Spleen (tissue), 11 donors: ENCODE data around the gene ERFE. TPM values are rescaled to one million over a fixed set of nuclear protein-coding genes. Genes with fewer than 3 reads are reported as not detected.

Experiments used
- DNase-seq: peaks from one replicate; pipeline ENCODE4 v3.0.0-alpha.2; 2020
- H3K27ac ChIP-seq, 8 donors: fragments of 200-600 bp; sonication (generic) in 7 of 8; 1 replicate in 4 of 8; 2 replicates in 4 of 8; pipeline versions ENCODE4 v1.5.0 to v1.8.0; 2016 to 2021; ENCODE audit warnings: inconsistent platforms in 4 of 8, mild to moderate bottlenecking in 4 of 8, moderate library complexity in 1 of 8
- H3K27me3 ChIP-seq, 7 donors: fragments of 200-600 bp; sonication (generic) in 6 of 7; replicated peaks in 1 of 7; 1 replicate in 4 of 7; 2 replicates in 3 of 7; pipeline versions ENCODE4 v1.5.0 to v1.8.0; 2016 to 2021; ENCODE audit warnings: inconsistent platforms in 3 of 7, mild to moderate bottlenecking in 1 of 7
- H3K36me3 ChIP-seq, 6 donors: fragments of 200-600 bp; sonication (generic) in 5 of 6; 1 replicate in 4 of 6; 2 replicates in 2 of 6; pipeline versions ENCODE4 v1.5.0 to v1.8.0; 2016 to 2021; ENCODE audit warnings: inconsistent platforms in 2 of 6
- H3K4me1 ChIP-seq, 6 donors: fragments of 200-600 bp; sonication (generic) in 5 of 6; 1 replicate in 3 of 6; 2 replicates in 3 of 6; pipeline versions ENCODE4 v1.5.0 to v1.8.0; 2016 to 2021; ENCODE audit warnings: inconsistent platforms in 3 of 6
- H3K4me3 ChIP-seq, 8 donors: fragments of 200-600 bp; sonication (generic) in 7 of 8; 1 replicate in 4 of 8; 2 replicates in 4 of 8; pipeline versions ENCODE4 v1.5.0 to v1.8.0; 2016 to 2021; ENCODE audit warnings: inconsistent platforms in 4 of 8, mild to moderate bottlenecking in 4 of 8, moderate library complexity in 2 of 8
- H3K9me3 ChIP-seq, 8 donors: fragments of 200-600 bp; sonication (generic) in 7 of 8; 1 replicate in 4 of 8; 2 replicates in 4 of 8; pipeline versions ENCODE4 v1.5.0 to v1.8.0; 2016 to 2021; ENCODE audit warnings: inconsistent platforms in 4 of 8
- POLR2A ChIP-seq, 3 donors: fragments of 450-650 bp; IDR thresholded peaks; one replicate each; pipeline ENCODE4 v1.5.1; 2017; ENCODE audit warnings: antibody characterized with exemption in 3 of 3, mild to moderate bottlenecking in 1 of 3
- POLR2AphosphoS5 ChIP-seq, 3 donors: sonication (generic); formaldehyde crosslinking; IDR thresholded peaks; one replicate each; pipeline ENCODE4 v1.5.1; 2017; ENCODE audit warnings: antibody characterized with exemption in 3 of 3
- WGBS, 5 donors: extraction: QIAGEN DNeasy Blood & Tissue Kit in 3 of 5; methylation state at CpG; one replicate each; pipeline versions ENCODE4 v1.1.5 to v1.1.7; 2013 to 2018; 5-methylcytosine and 5-hydroxymethylcytosine counted together
- intact Hi-C: fragments of 100-400 bp; cut with DNase I; formaldehyde crosslinking; loops from one replicate; pipeline ENCODE4 v1.15.0; 2023; ENCODE audit warnings: low total_unique reads
- polyA plus RNA-seq, 3 donors: library from polyadenylated mRNA; stranded (reverse); fragments of 200-250 nt; gene quantifications; one replicate each; pipeline ENCODE4 v1.2.1, GENCODE V29; 2013
- total RNA-seq, 7 donors: library from RNA; depleted of rRNA in 3 of 7; stranded (reverse); fragments of >200 nt in 3 of 7; fragmentation: NEBNext Ultra II Directional in 4 of 7; extraction: Animal tissue kit (Norgen Biotek cat#: 25700) in 4 of 7; gene quantifications; one replicate each; pipeline versions ENCODE4 v1.1.0 to v1.2.1, GENCODE V29; 2016 to 2021
- TF ChIP-seq, protein P1 (sequence below), 11 experiments: fragments of 200-600 bp in 7 of 11; fragments of 450-650 bp in 4 of 11; sonication (generic) in 4 of 11; IDR thresholded peaks in 8 of 11; conservative IDR thresholded peaks in 3 of 11; 1 replicate in 7 of 11; 2 replicates in 4 of 11; pipeline versions ENCODE4 v1.4.0 to v1.8.0; 2016 to 2021; ENCODE audit warnings: antibody characterized with exemption in 11 of 11, inconsistent platforms in 4 of 11, mild to moderate bottlenecking in 1 of 11
- donor health status: healthy with polysubstance abuse.
- donor health status: DM: no; HTN: no; CAD: no; lungs with moderate emphysema.
- donor health status: DM: no; HTN: no; CAD: no.
- donor health status: Bipolar disorder and iron deficiency.
- donor health status: healthy.
- donor health status: DM: no; HTN: no; CAD: no.
- donor health status: DM: yes; HTN: yes; CAD: no.

The ERFE gene
- total and polyA plus RNA-seq, 10 donors: 0.06 to 11.0 (median 1.2) TPM

DNA sequence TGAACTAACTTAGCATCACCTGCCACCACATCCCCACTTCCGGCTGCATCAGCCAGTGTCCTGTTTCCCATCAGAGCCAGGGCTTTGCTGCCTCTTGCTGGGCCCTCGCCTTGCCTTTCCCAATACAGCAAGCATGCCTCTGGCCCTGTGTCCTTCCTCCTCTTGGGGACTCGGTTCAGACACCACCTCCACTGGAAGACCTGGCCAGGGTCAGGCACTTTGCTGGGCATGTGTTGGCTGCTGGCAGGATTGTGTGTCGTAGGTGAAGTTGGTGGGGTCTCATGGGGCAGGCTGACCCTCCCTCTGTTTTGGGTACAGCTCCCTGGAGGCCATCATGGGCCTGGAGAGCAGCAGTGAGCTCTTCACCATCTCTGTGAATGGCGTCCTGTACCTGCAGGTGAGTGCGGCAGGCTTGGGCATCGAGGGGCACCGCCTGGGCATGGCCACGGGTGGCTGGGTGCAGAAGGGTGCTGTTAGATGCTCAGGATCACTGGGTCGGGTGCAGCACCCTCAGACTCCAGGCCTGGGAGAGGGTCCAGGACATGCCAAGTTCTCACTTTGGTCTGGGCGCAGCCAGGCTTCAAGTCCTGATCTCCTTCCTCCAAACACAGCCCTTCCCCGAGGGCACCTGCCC, 6.6 kb downstream of the ERFE start:
- H3K4me1 ChIP-seq: peaks cover 0 to 25% (median 17%) of the 10 kb centered on the region in 6 donors
- peak; percentile 69 for DNase-seq
- peaks cover 0 to 50% (median 20%) of the 10 kb centered on the region in 7 donors for H3K27me3 ChIP-seq
- 85 to 93% (median 88%) methylated on average over 8 to 12 of the region's 12 CpGs for WGBS, 5 donors
- TF ChIP-seq POLR2AphosphoS5 (IDR thresholded peaks at IDR 0.05) (peak in 2 of 3 donors; percentile 8 to 18), POLR2A (IDR thresholded peaks at IDR 0.05) (no peak)
- TF ChIP-seq, protein P1, sequence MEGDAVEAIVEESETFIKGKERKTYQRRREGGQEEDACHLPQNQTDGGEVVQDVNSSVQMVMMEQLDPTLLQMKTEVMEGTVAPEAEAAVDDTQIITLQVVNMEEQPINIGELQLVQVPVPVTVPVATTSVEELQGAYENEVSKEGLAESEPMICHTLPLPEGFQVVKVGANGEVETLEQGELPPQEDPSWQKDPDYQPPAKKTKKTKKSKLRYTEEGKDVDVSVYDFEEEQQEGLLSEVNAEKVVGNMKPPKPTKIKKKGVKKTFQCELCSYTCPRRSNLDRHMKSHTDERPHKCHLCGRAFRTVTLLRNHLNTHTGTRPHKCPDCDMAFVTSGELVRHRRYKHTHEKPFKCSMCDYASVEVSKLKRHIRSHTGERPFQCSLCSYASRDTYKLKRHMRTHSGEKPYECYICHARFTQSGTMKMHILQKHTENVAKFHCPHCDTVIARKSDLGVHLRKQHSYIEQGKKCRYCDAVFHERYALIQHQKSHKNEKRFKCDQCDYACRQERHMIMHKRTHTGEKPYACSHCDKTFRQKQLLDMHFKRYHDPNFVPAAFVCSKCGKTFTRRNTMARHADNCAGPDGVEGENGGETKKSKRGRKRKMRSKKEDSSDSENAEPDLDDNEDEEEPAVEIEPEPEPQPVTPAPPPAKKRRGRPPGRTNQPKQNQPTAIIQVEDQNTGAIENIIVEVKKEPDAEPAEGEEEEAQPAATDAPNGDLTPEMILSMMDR (IDR thresholded peaks at IDR 0.05 in 8 of 11, conservative IDR thresholded peaks at IDR 0.05 in 3 of 11): no peak
- no peak overlapping the region for H3K27ac ChIP-seq
- peaks cover 0 to 41% (median 33%) of the 10 kb centered on the region in 6 donors for H3K36me3 ChIP-seq
- intact Hi-C loops: no loop called here
- no peak overlapping the region for H3K4me3 ChIP-seq
- H3K9me3 ChIP-seq: no peaks in the 10 kb centered on the region

DNA sequence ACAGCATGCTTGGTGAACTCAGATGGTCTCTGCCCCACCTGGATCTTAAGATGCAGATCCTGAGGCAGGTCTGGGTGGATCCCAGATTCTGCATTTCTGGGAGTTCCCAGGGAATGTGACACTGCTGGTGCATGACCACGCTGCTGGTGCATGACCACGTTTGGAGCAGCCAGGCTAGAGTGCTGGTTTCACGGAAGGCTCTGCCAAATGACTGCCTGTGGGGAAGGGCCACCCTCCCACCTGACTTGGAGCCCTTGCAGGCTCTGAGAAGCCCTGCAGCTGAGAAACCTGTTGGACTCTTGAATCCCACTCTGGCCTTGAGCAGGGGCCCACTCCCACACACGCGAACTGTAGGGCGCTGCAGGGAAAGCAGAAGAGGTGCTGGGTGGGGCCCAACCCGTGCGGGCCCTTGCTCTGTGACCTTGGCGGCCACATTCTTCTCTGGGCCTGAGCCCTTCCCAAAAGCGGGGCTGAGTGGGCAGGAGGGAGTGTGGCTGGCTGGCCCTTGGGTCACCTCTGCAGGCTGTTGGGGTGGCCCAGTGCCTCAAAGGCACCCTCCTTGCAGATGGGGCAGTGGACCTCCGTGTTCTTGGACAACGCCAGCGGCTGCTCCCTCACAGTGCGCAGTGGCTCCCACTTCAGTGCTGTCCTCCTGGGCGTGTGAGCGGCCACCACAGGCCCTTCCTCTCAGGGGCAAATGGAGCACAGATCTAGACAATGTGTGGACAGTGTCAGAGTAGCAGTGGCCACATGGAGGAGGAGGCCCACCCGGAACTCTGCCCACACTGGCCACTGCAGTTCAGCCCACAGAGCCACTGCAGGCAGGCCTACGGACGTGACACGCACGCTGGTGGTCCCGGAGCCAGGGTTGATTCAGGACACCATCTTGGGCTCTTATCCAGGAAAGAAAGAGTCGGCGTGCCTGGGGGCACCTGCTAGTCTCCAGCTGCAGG, 7.9 kb downstream of the ERFE start:
- TF ChIP-seq POLR2AphosphoS5 (IDR thresholded peaks at IDR 0.05): peak in 2 of 3 donors; percentile 10 to 34
- TF ChIP-seq, protein P1 (IDR thresholded peaks at IDR 0.05 in 8 of 11, conservative IDR thresholded peaks at IDR 0.05 in 3 of 11): no peak
- no peak overlapping the region for H3K27ac ChIP-seq
- H3K9me3 ChIP-seq: no peaks in the 10 kb centered on the region
- H3K4me1 ChIP-seq: peaks cover 0 to 16% (median 11%) of the 10 kb centered on the region in 6 donors
- no peak overlapping the region for H3K4me3 ChIP-seq
- WGBS, 5 donors: 80 to 91% (median 86%) methylated on average over 9 to 24 of the region's 24 CpGs
- H3K36me3 ChIP-seq: peaks cover 0 to 54% (median 46%) of the 10 kb centered on the region in 6 donors
- peak; percentile 69 for DNase-seq
- peaks cover 0 to 37% (median 17%) of the 10 kb centered on the region in 7 donors for H3K27me3 ChIP-seq
- intact Hi-C loops: no loop called here

- TF ChIP-seq POLR2AphosphoS5 (IDR thresholded peaks at IDR 0.05) (peak in 1 of 3 donors; percentile 2), POLR2A (IDR thresholded peaks at IDR 0.05) (no peak)
- TF ChIP-seq, protein P1 (IDR thresholded peaks at IDR 0.05 in 8 of 11, conservative IDR thresholded peaks at IDR 0.05 in 3 of 11): no peak
- peaks cover 0 to 16% (median 11%) of the 10 kb centered on the region in 6 donors for H3K4me1 ChIP-seq
- H3K9me3 ChIP-seq: no peaks in the 10 kb centered on the region
- H3K36me3 ChIP-seq: peaks cover 0 to 60% (median 53%) of the 10 kb centered on the region in 6 donors
- H3K4me3 ChIP-seq: no peak overlapping the region
- H3K27ac ChIP-seq: no peak overlapping the region
- 88 to 95% (median 90%) methylated on average over 6 to 7 of the region's 7 CpGs for WGBS, 5 donors
- peaks cover 0 to 30% (median 17%) of the 10 kb centered on the region in 7 donors for H3K27me3 ChIP-seq
- intact Hi-C loops: no loop called here
- no peak for DNase-seq
Observed at GRCh38 chr2:238167344-238167715, 8.6 kb downstream of the ERFE start.

DNA sequence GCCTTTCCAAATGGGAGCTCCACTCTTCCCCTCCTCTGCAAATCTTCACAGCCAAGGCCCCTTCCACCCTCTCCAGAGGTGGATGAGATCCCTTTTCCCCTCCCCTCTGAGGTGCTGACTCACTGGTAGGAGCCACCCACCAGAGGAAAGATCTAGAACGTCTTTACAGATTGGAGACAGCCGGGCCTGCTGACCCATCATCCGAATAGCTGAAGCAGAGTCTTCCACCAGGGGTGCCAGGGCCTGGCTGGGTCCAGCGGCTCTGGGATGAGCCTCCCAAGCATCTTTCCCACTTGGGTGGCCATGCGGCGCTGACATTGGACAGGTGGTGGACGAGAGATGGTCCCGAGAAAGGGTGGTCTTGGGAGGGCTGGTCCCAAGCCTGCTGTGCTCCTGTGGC, 9.0 kb downstream of the ERFE start:
- peaks cover 3 to 64% (median 57%) of the 10 kb centered on the region in 6 donors for H3K36me3 ChIP-seq
- H3K27me3 ChIP-seq: peaks cover 0 to 26% (median 16%) of the 10 kb centered on the region in 7 donors
- WGBS, 5 donors: 81 to 91% (median 84%) methylated on average over 8 of the region's 8 CpGs
- H3K27ac ChIP-seq: no peak overlapping the region
- H3K4me3 ChIP-seq: no peak overlapping the region
- H3K9me3 ChIP-seq: no peaks in the 10 kb centered on the region
- intact Hi-C loops: no loop called here
- H3K4me1 ChIP-seq: peaks cover 0 to 16% (median 11%) of the 10 kb centered on the region in 6 donors
- no peak for DNase-seq
- TF ChIP-seq POLR2A (IDR thresholded peaks at IDR 0.05): no peak
- no peak for TF ChIP-seq POLR2AphosphoS5 (IDR thresholded peaks at IDR 0.05)
- TF ChIP-seq, protein P1 (IDR thresholded peaks at IDR 0.05 in 8 of 11, conservative IDR thresholded peaks at IDR 0.05 in 3 of 11): no peak
